ENCODE results near the gene BICRAL. TPM values are rescaled to one million over a fixed set of nuclear protein-coding genes. Genes with fewer than 3 reads are reported as not detected.

Gene BICRAL
- total and polyA plus RNA-seq, 2 of the 4 experiments (the other 2 are of a cell fraction): 4.0 to 6.1 TPM

DNA sequence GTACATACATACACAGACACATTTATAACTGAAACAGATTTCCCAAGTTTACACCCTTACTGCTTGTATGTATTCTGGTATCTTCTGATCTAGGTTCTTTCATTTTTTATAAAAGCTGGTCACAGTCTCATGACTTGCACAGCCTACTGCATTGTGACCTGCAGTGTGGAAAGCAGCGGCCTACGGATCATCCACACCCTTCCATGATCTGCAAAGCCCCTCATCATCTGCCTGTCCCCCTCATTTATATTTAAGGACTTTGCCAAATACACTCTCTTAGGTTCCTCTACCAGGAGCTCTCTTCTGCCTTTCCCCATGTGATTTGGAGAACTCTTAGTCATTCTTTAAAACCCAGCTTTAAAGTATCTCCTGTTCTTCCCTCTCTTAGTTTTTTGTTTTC, 12.0 kb upstream of the BICRAL start:
- peaks cover 5% of the 10 kb centered on the region; the same call in 1 of the 2 replicates for H3K4me1 ChIP-seq (ENCODE audit: control insufficient read depth, insufficient read depth, low read length)
- ATAC-seq (ENCODE audit: low read depth) (no peak), DNase-seq (no peak)
- H4K20me1 ChIP-seq (ENCODE audit: insufficient read depth, low read length): no peaks in the 10 kb centered on the region
- H3K18ac ChIP-seq (ENCODE audit: low read depth, low read length): no peak overlapping the region
- H3K56ac ChIP-seq (ENCODE audit: extremely low read depth, insufficient read depth, low read length): no peak overlapping the region
- CTCF ChIA-PET: no interaction called here
- no peaks in the 10 kb centered on the region for H3K36me3 ChIP-seq (ENCODE audit: control insufficient read depth, insufficient read depth, low read length)
- no peak overlapping the region for H2AK5ac ChIP-seq (ENCODE audit: low read depth, low read length)
- in situ Hi-C loops (cut with MboI; ENCODE audit: low sequenced_read_pairs): no loop called here
- no peak overlapping the region for H3K27ac ChIP-seq (ENCODE audit: insufficient read depth, low read length)
- no peak overlapping the region for H2BK20ac ChIP-seq (ENCODE audit: low read depth, low read length)
- no peak overlapping the region for H3K14ac ChIP-seq (replicated peaks; ENCODE audit: low read depth, low read length)
- H2BK5ac ChIP-seq (ENCODE audit: low read depth, low read length, poor library complexity, severe bottlenecking): no peak overlapping the region
- H3K79me1 ChIP-seq (ENCODE audit: low read depth in 1 of 2, low read length in 2 of 2): peaks cover 0 to 5% of the 10 kb centered on the region in 2 experiments; a peak in 1 of 4 replicates
- H4K5ac ChIP-seq (ENCODE audit: low read depth, low read length): no peak overlapping the region
- H3K4me2 ChIP-seq (ENCODE audit: low read depth, low read length): no peak overlapping the region
- H2AK9ac ChIP-seq (replicated peaks; ENCODE audit: low read depth, low read length, poor library complexity): no peak overlapping the region
- H2AFZ ChIP-seq (replicated peaks; ENCODE audit: low read length, poor library complexity): no peak overlapping the region
- H4K8ac ChIP-seq (ENCODE audit: low read depth in 2 of 2, low read length in 2 of 2): no peak overlapping the region
- H4K91ac ChIP-seq (ENCODE audit: insufficient read depth, low read depth, low read length): no peak overlapping the region
- intact Hi-C loops (cut with micrococcal nuclease): no loop called here
- dilution Hi-C loops (cut with HindIII; ENCODE audit: low sequenced_read_pairs, unreplicated experiment): no loop called here
- no peak overlapping the region for H3K4me3 ChIP-seq (ENCODE audit: insufficient read depth, low read depth, low read length)
- no CpG with 5 or more reads among the region's 2 CpGs for WGBS, 2 experiments (ENCODE audit: extremely low coverage in 2 of 2, insufficient read length in 1 of 2)
- H3K27me3 ChIP-seq (ENCODE audit: control insufficient read depth, insufficient read depth, low read length): no peaks in the 10 kb centered on the region
- H2BK120ac ChIP-seq (ENCODE audit: low read depth, low read length): no peak overlapping the region
- H3K23ac ChIP-seq (ENCODE audit: low read depth, low read length): no peak overlapping the region
- H3K4ac ChIP-seq (ENCODE audit: low read depth, low read length): no peak overlapping the region
- no TSS peak for BruUV-seq (replicated peaks)
- no peak overlapping the region for H2BK15ac ChIP-seq (ENCODE audit: low read depth, low read length)
- H3K9me3 ChIP-seq (ENCODE audit: control insufficient read depth, insufficient read depth, low read length): no peaks in the 10 kb centered on the region
- POLR2A ChIA-PET (ENCODE audit: unreplicated experiment): interaction anchor here (0.9 kb wide), 1 partner anchor 13 kb away, joined by 13 read pairs; no protein-coding TSS in a partner anchor
- TF ChIP-seq POLR2A (IDR thresholded peaks at IDR 0.05; ENCODE audit: low read depth, low read length) (no peak), FOS (IDR thresholded peaks at IDR 0.05; ENCODE audit: low read depth, low read length) (no peak), MAFK (IDR thresholded peaks at IDR 0.05; ENCODE audit: low read depth, low read length) (no peak)
- TF ChIP-seq, protein P1, sequence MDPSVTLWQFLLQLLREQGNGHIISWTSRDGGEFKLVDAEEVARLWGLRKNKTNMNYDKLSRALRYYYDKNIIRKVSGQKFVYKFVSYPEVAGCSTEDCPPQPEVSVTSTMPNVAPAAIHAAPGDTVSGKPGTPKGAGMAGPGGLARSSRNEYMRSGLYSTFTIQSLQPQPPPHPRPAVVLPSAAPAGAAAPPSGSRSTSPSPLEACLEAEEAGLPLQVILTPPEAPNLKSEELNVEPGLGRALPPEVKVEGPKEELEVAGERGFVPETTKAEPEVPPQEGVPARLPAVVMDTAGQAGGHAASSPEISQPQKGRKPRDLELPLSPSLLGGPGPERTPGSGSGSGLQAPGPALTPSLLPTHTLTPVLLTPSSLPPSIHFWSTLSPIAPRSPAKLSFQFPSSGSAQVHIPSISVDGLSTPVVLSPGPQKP (IDR thresholded peaks at IDR 0.05; ENCODE audit: borderline replicate concordance, low read depth, low read length): no peak
- H3K9ac ChIP-seq (ENCODE audit: low read depth, low read length): no peak overlapping the region
- peaks cover 8% of the 10 kb centered on the region for H3K9me1 ChIP-seq (ENCODE audit: insufficient read depth, low read length)
